GM10266 (cell line): ENCODE measurements around the gene DBP.
A peak's percentile ranks its signal among the peaks of the same experiment; 100 is the strongest.
"Not testable (repeated sequence)": the region's sequence is repeated elsewhere in the genome, so short reads cannot be mapped to it uniquely, and the experiment has no call there.

ENCODE experiments used
- DNase-seq: peaks from one replicate; pipeline ENCODE4 v3.0.0; 2012; ENCODE audit errors: extremely low spot score
- TF ChIP-seq, protein P1 (sequence below): IDR thresholded peaks from 2 replicates; pipeline ENCODE4 v1.5.1; 2012; ENCODE audit warnings: mild to moderate bottlenecking, low read depth; ENCODE audit not compliant: control insufficient read depth, insufficient read depth; ENCODE audit errors: missing control alignments

Gene DBP

DNA sequence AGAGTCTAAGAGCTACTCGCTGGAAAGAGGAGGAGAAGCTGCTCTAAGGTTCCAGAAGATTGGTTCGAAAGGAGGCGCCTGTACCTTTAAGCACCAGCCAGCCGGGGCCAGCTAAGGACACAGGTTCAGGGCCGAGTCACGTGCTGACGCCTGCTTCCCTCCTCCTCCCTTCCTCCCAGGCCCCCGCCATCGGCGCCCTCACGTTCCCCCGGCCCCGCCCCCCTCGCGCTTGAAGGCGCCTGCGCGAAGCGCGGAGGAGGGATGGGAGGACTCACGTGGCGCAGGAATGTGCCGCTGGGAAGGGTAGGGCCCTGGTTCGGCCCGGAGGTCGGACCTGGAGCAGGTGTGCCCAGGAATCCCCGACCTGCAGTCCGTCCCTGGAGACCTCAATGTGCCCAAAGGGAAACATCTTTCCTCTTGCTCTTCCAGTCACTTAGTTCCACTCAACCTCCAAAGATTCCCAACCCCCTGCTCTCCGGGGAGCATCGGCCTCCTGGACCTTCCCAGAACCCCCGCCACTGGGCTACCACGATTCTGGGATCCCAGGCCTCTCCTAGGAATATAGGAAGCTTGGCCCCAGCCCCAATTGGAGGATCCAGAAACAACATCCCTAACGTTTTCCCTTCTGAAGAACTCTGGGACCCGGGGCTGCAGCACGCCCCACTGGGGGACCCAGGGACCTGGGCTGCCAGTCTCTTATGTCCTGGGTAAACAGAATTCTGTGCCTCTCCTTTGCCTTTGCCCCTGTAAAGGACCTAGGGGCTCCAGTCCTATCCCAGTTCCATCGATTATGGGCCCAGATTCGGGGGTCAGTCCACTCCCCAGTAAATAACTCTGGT, 2.5 kb downstream of the DBP start:
- peak; percentile 92 for DNase-seq
- TF ChIP-seq, protein P1, sequence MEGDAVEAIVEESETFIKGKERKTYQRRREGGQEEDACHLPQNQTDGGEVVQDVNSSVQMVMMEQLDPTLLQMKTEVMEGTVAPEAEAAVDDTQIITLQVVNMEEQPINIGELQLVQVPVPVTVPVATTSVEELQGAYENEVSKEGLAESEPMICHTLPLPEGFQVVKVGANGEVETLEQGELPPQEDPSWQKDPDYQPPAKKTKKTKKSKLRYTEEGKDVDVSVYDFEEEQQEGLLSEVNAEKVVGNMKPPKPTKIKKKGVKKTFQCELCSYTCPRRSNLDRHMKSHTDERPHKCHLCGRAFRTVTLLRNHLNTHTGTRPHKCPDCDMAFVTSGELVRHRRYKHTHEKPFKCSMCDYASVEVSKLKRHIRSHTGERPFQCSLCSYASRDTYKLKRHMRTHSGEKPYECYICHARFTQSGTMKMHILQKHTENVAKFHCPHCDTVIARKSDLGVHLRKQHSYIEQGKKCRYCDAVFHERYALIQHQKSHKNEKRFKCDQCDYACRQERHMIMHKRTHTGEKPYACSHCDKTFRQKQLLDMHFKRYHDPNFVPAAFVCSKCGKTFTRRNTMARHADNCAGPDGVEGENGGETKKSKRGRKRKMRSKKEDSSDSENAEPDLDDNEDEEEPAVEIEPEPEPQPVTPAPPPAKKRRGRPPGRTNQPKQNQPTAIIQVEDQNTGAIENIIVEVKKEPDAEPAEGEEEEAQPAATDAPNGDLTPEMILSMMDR: no peak

DNA sequence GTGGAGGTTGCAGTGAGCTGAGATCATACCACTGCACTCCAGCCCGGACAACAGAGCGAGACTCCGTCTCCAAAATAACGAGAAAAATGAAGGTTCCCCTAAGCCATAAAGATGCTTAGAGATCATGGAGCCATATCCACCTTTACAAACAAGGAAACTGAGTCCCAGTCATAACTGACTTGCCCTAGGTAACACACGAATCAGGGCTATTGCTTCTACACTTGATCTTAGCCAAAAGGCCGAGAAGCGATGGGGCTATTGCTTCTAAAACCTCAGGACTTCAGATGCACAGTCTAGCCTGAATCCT, 3.2 kb downstream of the DBP start:
- TF ChIP-seq, protein P1: no peak
- no peak for DNase-seq

DNA sequence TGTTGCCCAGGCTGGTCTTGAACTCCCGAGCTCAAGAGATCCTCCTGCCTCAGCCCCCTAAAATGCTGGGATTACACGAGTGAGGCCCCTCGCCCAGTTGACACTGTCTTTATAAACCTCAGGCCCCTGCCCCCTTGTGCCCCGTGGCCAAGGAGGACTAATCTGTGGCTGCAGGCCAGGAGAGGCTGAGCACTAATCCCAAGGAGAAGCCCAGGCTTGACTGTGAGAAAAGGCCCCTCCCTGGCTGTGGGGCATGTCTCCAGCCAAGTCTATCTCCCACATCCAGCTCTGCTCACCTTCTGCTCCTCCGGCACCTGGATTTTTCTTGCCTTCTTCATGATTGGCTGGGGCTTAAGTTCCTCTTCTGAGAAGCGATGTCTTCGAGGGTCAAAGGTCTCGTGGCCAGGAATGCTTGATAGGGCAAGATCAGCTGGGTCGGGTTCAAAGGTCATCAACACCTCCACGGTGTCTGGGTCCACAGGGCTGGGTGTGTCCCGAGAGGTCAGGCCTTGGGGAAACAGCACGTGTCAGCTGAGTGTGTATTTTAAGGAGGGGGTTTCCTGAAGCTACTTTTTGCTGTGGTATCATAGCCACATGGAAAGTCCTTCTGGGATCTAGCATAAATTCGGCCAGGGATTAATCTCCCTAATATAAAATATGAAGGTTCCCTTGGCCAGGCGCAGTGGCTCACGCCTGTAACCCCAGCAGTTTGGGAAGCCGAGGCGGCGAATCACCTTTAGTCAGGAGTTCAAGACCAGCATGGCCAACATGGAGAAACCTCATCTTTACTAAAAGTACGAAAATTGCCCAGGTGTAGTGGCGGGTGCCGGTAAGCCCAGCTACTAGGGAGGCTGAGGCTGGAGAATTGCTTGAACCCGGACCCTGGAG, 3.8 kb downstream of the DBP start:
- TF ChIP-seq, protein P1: no peak
- no peak for DNase-seq

DNA sequence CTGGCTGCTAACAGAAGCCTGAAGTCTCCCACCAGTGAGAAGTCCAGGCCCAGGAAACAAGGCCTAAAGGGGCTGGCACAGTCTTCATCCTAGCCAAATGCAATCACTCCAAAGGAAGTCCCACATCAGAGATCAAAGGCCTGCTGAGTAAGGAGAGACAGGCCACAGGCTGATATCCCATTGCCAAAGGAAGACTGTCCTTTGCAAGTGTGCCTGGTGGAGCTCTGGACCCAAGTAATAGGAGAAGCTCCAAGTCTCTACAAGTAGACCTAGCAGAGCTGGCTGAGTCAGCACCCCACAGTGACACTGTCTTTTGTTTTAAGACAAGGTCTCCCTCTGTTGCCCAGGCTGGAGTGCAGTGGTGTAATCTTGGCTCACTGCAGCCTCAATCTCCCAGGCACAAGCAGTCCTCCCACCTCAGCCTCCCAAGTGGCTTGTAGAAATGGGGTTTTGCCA, 4.5 kb downstream of the DBP start:
- TF ChIP-seq, protein P1: no peak
- no peak for DNase-seq

DNA sequence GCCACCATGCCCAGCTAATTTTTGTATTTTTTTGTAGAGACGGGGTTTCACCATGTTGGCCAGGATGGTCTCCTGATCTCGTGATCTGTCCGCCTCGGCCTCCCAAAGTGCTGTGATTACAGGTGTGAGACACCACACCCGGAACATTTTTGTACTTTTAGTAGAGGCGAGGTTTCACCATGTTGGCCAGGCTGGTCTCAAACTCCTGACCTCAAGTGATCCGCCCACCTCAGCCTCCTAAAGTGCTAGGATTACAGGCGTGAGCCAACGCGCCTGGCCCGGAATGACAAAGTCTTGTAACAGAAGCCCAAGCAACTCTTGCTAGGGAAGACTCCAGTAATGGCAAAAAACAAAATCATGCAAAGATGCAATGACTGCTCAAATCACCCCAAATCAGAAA, 4.9 kb downstream of the DBP start:
- DNase-seq: not testable (repeated sequence)

DNA sequence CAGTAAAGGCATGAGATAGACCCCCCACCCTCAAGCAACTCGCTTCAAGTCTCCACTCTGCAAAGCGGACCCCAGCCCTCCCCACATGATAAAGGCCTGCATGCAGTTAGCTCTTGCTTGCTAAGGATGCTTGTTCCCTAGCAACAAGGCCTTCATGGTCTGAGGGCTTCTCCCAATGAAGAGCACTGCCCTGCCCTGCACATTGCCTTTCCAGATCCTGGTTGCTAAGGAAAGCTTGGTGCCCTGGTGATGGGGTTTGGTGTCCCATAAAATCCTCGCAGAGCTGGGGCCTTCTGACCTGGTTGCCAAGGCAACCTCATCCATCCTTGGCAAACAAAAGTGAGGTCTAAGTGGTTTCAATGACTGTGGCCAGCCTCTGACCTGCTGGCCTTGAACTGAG, 6.0 kb downstream of the DBP start:
- TF ChIP-seq, protein P1: no peak
- DNase-seq: no peak

DNA sequence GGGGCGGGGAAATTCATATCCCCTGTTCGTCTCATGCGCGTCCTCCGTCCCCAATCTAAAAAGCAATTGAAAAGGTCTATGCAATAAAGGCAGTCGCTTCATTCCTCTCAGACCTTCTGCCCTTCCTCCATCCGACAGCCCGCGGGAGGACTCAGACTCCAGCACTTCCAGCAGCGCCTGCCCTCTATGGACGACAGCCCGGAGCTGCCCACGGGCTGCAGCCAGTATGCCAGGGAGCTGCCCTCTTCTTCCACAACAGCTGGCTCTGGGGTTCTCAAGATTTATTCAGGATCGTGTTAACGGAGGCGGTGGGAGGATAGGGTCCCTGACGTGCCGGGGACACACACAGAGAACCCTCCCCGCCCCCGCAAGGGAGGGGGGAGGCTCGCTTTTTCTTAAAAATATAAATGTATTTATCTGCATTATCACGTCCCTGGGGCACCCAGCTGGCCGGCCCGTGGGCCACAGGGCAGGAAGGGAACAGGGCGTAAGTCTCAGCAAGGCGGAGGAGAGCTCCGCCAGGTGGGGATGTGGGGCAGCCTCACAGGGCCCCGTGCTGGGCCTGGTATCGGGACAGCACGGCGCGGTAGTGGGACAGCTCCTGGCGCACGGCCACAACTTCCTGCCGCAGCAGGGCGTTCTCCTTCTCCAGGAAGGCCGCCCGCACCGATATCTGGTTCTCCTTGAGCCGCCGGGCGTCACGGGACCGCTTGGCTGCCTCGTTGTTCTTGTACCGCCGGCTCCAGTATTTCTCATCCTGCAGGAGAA, 6.7 kb downstream of the DBP start:
- TF ChIP-seq, protein P1: no peak
- no peak for DNase-seq
